Ecto neural progenitor cell (in vitro differentiated cells): Measurements from ENCODE around the gene VCAN.

Experiments used
- DNase-seq: peaks from one replicate; pipeline ENCODE4 v3.0.0-alpha.2; 2018; ENCODE audit warnings: low spot score

The VCAN gene

DNA sequence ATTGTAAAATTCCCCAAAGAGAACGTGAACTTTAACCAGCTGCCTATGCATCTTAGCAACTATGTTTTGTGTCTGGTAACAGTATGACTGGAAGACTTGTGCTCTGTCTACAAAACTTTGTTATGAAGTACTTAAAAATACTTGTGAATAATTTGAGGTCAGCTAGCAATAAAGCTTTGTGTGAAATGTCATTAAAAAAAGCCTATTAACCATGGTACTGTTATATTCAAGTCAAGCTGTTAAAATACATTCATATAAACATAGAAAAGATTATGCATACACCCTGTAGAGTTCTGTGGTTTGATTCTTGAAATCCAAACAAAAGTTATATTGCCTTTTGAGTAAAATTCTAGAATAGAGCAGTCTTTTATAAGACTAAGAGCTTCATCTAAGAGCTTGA, 60.1 kb downstream of the VCAN start:
- DNase-seq, result no peak

DNA sequence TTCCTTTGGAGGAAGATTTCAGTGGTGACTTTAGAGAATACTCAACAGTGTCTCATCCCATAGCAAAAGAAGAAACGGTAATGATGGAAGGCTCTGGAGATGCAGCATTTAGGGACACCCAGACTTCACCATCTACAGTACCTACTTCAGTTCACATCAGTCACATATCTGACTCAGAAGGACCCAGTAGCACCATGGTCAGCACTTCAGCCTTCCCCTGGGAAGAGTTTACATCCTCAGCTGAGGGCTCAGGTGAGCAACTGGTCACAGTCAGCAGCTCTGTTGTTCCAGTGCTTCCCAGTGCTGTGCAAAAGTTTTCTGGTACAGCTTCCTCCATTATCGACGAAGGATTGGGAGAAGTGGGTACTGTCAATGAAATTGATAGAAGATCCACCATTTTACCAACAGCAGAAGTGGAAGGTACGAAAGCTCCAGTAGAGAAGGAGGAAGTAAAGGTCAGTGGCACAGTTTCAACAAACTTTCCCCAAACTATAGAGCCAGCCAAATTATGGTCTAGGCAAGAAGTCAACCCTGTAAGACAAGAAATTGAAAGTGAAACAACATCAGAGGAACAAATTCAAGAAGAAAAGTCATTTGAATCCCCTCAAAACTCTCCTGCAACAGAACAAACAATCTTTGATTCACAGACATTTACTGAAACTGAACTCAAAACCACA, 67.4 kb downstream of the VCAN start:
- no peak for DNase-seq

DNA sequence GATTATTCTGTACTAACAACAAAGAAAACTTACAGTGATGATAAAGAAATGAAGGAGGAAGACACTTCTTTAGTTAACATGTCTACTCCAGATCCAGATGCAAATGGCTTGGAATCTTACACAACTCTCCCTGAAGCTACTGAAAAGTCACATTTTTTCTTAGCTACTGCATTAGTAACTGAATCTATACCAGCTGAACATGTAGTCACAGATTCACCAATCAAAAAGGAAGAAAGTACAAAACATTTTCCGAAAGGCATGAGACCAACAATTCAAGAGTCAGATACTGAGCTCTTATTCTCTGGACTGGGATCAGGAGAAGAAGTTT, 67.9 kb downstream of the VCAN start:
- no peak for DNase-seq

DNA sequence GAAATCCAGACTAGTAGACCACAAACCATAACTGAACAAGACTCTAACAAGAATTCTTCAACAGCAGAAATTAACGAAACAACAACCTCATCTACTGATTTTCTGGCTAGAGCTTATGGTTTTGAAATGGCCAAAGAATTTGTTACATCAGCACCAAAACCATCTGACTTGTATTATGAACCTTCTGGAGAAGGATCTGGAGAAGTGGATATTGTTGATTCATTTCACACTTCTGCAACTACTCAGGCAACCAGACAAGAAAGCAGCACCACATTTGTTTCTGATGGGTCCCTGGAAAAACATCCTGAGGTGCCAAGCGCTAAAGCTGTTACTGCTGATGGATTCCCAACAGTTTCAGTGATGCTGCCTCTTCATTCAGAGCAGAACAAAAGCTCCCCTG, 68.6 kb downstream of the VCAN start:
- DNase-seq, result no peak

DNA sequence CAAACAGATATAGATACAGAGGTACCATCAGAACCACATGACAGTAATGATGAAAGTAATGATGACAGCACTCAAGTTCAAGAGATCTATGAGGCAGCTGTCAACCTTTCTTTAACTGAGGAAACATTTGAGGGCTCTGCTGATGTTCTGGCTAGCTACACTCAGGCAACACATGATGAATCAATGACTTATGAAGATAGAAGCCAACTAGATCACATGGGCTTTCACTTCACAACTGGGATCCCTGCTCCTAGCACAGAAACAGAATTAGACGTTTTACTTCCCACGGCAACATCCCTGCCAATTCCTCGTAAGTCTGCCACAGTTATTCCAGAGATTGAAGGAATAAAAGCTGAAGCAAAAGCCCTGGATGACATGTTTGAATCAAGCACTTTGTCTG, 69.2 kb downstream of the VCAN start:
- no peak for DNase-seq

DNA sequence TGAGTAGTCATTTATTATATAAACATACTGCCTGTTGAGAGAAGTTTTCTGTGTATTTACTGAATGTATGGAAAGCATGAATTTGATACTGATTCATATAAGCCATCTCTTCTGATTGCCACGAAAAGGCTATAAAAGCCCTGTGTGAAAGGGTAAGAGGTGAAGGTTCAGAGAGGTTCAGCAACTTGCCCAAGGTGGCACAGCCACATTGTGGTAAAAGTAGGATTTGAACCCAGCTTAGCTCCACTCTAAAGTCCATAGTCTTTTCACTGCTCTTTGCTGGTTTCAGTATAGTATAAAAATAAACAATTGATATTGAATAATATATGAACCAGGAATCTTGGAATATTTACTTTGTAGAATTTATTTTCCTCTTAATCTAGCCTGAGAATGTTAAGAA, 71.3 kb downstream of the VCAN start:
- no peak for DNase-seq

DNA sequence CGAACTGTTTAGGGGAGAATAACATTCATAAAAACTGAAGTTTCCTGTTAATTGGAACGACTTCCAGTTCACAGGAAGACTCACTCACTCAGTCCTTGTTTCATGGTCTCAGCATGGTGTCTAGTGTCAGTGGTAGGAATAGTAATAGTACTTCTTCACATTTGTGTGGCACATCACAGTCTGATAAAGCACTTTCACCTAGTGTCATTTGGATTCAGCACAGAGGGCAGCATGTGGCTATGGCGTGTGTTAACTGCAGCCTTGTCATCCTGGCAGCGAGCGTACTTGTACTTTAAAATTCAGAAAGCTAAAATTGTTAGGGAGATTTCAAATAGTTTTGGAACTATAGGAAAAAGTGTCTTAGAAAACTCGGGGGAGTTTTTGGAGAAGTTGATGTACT, 72.4 kb downstream of the VCAN start:
- DNase-seq, result no peak

DNA sequence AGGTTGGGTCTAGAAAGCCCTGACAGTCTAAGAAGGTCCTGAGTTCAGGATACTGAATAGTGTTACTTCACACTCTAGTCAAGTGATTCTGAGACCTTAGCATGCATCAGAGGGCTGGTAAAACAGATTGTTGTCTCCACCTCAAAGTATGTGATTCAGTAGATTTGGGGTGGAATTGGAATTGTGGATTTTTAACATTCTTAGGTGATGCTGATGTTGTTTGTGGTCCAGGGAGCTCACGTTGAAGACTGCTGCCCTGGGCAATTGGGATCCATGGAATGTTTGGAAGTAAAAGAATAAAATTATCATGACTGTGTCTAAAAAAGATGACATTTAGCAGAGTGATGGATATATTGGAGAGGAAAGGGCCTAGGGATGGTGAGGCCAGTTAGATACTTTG, 75.6 kb downstream of the VCAN start:
- no peak for DNase-seq

DNA sequence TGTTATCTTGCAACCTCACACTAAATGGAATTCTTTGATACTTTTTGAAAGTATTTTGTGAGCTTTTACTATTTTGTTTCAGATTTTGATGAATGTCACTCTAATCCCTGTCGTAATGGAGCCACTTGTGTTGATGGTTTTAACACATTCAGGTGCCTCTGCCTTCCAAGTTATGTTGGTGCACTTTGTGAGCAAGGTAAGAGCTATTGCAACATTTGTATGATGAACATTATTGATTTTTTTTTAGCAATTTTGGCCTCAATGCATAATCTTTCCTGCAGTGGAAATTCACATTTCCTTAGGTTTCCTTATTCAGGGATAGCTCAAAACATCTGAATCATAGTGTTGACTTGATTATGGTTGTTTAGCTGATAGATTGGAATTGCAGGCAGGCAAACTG, 76.3 kb downstream of the VCAN start:
- no peak for DNase-seq

DNA sequence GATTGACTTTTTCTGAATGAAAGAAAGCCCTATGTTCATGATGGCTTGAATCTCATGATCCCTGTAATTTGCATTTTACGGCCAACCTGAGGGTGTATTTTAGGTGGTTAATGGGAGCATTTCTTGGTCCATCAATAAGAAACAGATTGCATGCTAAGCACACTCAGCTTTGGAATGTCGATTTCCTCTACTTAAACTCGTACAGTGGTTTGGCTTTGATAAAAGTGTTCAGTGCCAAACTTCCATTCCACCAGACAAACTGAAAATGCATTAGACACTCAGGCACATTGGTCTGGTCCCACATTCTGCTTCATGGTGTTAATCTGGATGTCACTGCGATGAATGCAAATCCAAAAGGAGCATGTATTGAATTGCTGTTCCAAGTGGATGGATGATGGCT, 77.0 kb downstream of the VCAN start:
- DNase-seq, result no peak

DNA sequence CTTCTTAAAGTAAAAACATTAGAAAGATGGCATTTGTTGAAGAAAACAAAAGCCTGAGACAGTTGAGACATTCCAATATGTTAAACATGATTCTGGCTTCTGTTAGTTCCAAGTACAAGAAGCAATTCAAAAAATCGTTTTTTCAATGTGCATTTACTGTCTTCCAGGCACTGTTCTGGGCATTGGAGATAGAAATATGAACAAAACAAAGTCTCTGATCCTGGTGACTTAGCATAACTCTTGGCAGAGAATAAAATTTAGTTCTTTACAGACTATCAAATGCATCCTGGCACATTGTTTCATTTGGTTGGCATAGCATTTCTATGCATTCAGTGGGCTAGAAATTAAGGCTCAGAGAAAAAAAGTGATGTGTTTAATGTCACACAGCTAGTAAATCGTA, 77.5 kb downstream of the VCAN start:
- no peak for DNase-seq

DNA sequence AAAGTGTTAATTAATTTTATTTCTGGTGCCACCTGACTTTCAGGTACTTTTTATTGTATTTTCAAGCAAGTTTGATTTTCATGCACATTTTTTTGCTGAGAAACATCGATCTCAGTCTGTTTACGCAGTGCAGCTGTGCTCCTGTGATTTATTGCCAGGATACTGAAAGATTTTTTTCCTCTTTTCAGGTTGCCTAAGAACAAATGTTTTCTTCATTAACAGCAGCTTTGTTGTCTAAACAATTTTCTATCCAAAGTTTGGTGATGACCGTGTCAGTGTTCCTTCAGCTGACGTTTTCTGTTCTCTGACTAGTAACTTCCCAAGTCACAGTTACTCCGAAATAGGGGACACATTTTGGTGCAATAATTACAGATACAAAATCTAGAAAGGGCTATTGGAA, 78.1 kb downstream of the VCAN start:
- DNase-seq, result no peak

DNA sequence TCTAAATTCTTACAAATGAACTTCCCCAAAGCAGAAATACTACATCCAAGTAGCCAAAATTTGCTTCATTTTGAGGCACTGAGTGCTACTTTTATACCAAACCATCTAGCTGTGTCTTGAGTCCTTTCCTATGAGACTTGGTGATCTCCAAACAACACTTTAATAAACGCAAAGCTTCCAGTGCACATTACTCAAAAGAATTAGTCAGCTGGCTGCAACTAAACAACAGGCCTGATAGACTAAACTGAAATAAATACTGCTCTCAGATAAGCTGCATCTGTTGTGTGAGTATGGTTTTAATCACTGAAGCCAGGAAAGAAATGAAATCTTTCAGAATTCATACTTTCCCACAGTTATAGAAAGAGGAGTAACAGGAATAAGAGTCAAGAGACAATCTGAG, 80.3 kb downstream of the VCAN start:
- no peak for DNase-seq

DNA sequence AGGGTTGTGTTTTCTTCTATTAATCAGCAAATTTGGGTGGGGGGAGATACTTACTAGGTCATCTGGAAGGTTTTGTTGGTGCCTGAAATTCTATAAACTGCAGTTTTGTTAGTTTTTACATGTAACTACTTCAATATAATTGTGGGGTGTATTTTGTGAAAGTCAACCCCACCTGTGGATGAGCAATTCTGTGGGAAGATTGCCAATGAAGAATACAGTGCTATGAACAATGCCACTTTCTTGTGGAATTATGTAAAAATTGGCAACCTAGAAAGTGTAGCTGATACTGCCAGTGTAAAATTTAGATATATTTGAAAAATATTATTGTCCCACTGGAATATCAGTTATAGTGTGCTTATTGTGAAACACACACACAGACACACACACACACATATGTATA, 80.7 kb downstream of the VCAN start:
- no peak for DNase-seq

DNA sequence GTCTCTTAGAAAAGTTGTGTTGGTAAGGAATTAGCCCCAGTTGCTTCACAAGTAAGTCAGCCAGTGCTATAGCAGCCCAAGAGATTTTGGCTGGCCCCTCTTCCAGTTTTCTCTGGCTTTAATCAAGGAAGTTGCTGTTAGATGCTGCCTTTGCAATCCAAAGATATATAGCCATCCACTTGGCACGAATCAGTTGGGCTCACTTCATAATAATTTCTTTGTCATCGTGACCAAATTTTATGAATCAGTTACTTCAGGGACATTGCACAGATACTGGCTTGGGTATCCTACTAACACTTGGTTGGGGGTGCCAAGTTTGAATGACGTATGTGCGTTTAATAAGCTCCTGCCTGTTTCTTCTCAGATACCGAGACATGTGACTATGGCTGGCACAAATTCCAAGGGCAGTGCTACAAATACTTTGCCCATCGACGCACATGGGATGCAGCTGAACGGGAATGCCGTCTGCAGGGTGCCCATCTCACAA, 81.5 kb downstream of the VCAN start:
- no peak for DNase-seq

DNA sequence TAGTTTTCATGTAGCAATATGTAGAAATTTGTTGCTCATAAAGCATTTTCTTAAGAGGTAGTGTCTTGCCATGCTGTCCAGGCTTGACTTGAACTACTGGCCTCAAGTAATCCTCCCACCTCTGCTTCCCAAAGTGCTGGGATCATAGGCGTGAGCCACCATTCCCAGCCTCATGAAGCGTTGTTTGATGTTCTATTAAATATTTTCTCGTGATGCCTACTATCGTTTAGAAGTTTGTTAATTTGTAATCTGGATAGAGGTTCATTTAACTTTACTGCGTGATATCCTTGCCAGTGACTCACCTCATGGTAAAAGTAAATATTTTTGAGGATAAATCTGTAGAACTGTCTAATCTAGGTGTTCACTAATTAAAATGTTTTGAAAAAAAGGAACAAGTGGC, 82.6 kb downstream of the VCAN start:
- no peak for DNase-seq

DNA sequence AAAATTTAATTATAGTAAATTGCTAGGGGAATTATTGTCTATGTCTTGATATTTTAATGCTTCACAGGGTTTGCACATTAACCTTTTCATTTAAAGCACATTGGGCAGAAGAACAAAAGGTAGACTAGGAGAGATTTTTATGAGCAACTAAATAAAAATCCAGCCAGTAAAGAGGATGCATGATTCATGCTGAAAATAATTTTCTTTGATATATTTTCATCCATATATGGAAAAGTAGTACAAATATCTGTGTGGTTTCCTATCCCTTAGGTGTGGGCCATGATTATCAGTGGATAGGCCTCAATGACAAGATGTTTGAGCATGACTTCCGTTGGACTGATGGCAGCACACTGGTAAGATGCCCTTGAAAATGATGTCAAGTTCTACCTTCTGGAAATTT, 83.1 kb downstream of the VCAN start:
- no peak for DNase-seq

DNA sequence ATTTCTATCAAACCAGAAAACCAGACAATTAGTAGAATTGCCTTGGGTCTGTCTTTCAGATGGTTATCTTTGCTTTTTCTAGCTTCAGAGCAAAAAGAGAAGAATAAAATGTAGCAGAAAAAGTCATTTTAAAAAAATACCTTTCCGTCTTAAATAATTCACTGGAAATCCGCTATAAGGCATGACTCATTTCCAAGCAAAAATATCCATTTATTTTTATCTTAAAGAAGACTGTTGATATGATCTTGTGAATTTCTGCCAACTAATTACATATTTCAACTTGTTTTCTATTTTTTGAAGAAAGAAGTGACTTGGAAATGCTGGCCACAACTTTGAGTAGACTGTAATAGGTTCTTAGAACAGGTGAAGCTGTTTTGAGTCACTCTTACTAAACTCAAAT, 83.7 kb downstream of the VCAN start:
- DNase-seq, result no peak

DNA sequence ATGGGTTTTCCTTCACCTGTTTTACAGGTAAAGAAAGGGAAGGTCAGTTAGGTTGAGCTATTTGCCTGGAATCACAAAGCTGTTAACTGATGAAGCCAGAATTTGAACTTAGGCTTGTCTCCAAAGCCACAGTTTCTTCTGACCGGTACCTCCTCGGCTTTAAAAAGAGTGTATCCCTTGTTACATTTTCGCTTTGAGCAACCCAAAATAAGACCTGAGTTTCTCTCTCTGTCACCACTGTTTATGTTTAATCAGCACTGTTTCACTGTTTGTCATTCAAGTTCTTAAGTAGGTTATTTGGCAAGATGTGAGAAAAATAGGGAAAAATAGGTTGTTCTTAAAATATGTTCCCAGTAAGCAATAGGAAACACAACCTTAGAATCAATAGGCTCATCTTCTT, 84.6 kb downstream of the VCAN start:
- DNase-seq, result no peak

DNA sequence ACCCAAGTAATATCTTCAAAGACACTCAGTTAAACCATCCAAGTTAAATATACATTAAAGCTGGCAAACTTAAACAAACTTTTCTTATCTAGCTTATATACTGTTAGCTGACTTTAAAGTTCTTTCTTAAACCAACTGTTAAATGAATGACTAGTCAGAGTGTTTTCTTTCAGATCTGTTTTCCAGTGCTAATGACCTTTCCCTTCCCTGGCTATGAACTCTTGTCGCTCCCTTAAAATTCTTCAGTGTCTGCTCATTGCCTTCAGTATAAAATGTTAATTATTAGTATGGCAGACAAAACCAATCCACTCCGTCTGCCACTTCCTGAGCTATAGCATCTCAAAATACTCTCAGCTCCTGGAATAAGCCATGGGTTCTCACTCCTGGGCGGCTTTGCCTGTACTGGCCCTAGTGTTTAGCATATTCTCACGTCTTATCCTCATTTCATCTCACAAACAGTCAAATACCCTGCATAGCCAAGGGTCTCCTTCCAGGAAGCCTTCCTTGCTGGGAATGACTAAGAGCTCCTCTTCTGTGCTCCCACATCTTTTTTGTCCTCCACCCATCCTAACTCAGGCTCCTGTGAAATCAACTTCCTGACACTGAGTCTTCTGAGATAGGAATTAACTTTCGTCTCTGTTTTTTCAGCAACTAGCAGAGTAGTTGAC, 87.7 kb downstream of the VCAN start:
- DNase-seq, result no peak

DNA sequence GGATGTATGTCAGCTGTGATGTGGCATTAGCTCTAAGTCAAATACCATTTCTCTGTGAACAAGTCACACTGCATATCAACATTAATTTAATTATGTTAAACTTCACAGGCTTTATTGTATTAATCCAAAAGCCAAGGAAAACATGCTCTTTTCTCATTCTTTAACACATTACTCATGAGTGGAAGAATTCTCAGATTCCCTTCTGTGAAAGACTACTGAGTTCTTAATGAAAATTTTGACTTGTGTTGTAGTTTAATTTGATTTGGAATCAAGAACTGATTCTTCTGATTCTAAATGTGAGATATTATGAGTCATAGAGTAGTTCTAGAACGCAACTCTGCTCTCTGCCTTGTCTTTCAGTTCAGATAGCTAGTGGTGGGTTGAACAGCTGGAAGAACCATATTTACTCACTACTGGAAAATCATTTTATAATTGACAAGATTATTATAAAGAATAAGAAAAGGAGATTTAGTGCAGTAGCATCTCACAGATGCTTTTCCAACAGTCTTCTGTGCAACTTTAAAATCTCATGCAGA, 90.6 kb downstream of the VCAN start:
- DNase-seq, result no peak

DNA sequence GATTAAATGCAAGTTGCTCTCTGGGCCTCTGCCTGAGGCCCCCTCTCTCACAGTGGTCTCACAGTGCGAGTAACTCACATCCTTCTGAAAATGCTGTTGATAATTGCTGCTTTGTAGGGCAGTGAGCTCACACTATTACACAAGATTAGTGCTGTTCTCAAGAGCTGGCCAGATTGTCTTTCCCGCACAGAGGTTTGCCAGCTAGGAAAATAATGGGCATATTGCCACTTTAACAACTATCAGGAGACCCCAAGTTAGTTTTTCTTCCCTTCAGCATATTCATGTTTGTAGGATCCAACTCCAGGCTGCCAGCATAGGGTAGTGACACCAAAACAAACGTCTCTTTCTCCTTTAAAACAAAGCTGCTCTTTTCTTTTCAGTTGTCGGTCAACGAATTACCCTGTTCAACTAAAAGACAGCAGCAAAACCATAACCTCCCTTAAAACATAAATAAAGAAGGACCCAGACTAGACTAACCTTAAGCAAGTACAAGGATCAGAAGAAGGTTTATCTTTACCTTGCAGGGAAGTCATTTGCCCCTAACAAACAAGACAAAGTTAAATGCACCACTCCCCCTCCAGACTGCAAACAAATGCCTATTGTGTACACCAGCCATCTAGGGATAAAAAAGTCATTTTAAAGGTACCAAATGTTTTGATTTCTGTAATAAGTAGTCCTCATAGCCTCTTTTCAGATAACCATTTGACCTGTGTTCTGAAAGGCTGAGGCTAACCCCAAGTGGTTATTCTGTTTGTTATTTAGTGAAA, 91.4 kb downstream of the VCAN start:
- DNase-seq, result no peak

DNA sequence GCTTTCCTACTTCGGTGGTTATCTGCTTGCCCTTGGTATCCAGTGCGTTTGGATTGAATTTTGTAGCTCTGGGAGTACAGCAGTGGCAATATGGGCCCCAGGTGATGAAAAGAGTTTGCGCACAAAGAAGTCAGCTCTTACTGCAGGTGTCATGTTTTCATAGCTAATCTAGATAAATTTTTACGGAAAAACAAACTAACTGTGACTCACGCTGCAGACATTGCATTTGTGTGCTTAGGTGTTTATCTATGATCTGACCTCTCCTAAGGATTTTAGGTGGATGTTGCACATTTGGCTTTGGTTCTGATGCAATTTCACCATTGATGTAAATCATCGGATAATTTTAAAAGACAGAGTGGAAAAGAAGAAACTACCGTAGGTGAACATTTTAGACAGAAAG, 92.1 kb downstream of the VCAN start:
- DNase-seq, result no peak
